Activated gamma-delta T cell treated with Interleukin-2 at 50 U/mL for 16 hours (primary cell): Measurements from ENCODE around the gene IL4R.
"Not testable (repeated sequence)": the region's sequence is repeated elsewhere in the genome, so short reads cannot be mapped to it uniquely, and the experiment has no call there.

ENCODE experiments used
- DNase-seq: peaks from one replicate; pipeline ENCODE4 v3.0.0-alpha.2; 2020

The IL4R gene

DNA sequence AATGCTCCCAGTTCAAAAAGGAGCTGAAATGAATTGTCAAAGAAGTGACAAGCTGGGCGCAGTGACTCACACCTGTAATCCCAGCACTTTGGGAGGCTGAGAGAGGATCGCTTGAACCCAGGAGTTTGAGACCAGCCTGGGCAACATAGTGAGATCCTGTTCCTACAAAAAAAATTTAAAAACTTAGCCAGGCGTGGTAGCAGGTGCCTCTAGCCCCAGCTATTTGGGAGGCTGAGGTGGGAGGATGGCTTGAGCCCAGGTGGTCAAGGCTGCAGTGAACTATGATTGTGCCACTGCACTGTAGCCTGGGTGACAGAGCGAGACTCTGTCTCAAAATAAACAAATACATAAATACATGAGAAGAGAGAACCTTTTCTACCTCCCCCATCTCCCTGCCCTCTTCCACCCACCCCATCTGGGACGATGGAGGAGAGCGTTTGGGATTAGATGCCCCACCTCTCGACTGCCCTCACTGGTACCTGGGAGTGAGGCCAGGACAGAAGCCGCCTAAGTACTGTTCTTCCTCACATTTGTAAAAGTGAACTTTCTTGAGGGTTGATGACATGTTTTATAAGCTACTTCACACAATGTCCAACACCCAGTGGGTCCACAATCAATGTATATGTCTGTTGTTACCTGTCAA lies 2.4 kb downstream of the IL4R start:
- DNase-seq, result no peak

DNA sequence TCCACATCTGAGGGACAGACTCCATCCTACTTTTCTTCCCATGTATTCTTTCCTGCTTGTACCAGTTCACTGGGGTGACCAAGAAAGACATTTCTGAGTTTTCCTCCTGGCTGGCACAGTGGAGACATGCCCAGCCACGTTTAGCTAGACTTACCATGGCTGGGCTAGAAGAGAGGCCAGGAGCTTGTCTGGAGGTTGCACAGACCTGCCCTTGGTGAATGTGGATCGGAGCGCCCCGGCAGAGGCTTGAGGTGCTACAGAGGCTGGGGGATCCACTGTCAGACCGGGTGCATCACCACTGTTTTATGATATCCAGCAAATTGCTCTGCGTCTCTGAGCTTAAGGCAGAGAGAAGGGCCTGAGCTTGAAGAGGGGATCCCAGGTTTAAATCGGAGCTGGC lies 3.5 kb downstream of the IL4R start:
- no peak for DNase-seq

GRCh38 chr16:27317738-27318391 lies 4.1 kb downstream of the IL4R start:
- no peak for DNase-seq

DNA sequence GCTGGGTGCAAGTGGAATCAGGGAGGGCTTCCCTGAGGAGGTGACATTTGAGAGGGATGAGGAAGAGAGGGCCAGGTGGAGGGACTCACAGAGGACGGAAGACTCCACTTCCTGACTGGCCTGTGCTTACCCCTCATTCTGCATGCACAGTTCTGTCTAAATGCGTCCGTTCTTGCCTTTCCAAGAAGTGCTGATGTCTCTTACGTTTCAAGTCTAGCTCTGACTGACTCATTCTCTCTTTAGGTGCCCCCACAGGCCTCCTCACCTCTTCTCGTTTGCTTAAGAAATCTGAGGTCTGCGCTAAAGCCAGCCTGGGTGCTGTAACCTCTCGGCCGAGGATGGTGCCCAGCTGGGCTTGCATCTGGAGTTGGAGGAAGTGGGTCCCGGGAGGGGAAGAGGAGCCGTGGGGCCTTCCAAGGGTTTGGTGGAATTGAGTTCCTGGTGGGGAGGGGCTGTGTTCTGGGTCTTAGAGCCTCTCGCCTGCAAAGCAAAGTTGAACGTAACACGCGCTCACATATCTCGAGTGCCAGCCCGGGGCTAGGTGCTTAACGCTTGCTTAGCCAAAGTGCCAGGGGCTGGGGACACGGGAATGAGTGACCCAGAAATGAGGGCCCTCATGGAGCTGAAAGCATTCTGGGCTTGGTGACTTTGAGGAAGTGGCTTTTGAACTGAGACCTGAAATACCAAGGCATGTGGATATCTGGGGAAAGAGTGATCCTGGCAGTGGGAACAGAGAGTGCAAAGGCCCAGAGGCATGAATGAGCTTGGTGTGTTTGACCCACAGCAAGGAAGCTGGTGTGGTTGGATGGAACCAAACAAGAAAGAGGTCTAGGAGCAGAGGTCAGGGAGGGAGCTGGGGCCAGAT lies 4.8 kb downstream of the IL4R start:
- peak; percentile 49 for DNase-seq

DNA sequence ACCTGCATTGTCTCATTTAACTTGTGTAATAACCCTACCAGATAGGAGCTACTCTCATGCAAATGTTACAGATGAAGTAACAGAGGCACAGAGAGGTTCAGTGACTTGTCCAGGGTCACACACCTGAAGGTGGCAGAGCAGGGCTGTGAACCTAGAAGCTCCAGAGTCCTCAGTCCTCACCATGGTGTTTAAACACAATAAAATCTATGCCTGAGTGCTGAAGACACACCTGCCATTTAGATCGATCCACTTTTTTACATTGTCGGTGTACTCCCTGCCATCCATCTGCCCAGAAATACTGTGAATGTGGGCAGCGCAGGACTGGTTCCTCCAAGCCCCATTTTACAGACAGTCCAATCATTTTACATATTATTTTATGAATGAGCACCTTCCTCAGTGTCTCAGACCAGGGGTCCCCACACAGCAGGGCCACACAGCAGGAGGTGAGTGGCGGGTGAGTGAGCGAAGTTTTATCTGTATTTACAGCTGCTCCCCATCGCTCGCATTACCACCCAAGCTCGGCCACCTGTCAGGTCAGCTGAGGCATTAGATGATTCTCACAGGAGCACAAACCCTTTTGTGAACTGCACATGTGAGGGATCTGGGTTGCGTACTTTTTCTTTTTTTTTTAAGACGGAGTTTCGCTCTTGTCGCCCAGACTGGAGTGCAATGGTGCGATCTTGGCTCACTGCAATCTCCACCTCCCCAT lies 5.6 kb downstream of the IL4R start:
- DNase-seq, result no peak

GRCh38 chr16:27320261-27321012 lies 6.7 kb downstream of the IL4R start:
- no peak for DNase-seq

DNA sequence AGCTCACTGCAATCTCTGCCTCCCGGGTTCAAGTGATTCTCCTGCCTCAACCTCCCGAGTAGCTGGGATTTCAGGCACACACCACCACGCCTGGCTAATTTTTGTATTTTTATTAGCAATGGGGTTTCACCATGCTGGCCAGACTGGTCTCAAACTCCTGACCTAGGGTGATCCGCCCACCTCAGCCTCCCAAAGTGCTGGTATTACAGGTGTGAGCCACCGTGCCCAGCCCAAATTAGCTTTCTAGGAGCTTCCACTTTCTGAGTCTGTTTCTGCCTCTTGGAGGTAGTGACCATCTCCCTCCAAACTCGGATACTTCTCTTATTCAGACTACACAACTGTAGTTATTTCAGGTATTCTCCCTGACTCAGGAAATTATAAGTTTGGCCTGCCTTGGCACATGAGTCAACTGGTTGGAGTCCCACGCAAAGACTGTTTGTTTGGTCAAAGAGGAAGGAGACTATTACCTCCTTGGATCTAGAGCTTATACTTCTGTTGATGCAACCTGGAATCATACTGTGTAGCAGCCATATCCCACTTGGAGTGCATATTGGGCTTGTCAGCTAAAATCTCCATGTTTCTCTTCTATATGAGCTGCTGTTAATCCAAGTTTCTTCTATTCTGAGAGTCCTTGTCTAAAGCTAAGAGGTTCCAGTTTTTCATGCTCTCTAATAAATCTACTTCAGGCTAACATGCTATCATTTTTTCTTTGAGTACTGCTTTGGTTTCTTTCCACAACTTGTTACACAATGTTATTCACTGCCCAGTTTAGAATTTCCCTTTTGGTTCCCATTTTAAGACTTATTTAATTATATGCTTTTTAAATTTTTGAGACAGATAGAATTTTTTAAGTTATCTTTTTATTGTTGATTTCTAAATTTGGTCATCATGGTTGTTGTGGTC lies 7.5 kb downstream of the IL4R start:
- no peak for DNase-seq

DNA sequence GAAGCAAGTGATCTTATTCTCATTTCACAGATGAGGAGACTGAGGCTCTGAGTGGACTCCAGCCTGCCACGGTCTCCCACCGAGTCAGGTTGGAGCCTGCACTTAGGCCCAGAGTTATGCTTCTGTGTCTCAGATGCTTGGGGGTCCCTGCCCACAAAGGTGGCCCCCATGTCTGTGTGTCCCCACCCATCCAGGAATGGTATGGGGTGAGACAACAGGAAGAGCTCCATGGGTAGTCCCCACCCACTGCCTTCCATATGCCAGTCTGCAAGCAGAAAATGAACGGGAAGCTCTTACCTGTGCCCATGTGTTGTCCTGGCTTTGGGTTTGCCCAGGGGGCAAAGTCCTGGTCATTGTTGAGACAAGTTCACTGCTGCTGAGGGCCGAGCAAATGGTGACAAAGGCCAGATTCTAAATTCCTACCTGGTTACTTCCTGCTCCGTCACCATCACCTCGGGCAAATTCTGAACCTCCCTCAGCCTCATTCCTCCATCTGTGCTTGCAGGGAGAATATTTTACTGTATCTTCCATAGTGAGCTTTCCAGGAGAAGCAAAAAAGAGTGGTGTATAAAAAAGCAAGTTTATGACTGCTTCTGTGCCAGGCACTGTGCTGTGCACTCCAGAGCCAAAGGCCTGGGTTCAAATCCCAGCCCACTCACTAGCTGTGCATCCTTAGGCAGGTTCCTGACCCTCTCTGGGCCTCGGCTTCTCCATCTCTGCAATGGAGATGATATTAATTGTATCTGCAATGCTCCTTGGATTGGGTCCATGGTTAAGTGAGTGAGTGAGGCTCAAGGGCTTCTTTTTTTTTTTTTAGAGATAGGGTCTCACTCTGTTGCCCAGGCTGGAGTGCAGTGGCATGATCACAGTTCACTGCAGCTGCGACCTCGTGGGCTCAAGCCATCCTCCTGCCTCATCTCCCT lies 9.3 kb downstream of the IL4R start:
- no peak for DNase-seq

DNA sequence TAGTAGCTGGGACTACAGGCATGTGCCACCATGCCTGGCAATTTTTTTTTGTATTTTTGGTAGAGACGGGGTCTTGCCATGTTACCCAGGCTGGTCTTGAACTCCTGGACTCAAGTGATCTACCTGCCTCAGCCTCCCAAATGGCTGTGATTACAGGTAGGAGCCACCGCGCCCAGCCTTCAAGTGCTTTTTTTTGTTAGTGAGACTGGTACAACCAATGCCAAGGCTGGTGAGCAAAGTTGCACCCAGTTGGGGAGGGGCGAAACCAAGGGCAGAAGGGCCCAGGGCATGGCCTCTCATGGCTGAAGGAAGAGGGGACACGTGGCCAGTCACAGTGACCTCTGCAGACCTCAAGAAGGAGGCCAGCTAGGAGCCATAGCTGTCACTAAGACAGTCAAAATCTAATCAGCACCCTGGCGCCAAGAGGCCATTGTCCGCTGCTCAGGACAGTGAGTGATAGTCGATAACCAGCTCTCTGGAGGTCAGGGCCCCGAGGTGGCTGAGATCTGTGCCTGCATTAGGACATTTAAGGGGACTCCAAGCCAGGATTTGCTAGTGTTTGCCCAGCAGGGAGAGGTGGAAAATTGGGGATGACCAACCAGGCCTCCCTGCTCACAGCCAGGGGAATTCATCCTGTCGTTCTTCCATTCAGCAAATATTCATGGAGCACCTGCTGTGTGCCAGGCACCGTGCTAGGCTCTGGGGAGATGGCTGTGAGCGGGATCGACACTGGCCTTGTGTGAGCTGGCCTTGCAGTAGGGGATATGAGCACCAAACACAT lies 10.2 kb downstream of the IL4R start:
- no peak for DNase-seq

DNA sequence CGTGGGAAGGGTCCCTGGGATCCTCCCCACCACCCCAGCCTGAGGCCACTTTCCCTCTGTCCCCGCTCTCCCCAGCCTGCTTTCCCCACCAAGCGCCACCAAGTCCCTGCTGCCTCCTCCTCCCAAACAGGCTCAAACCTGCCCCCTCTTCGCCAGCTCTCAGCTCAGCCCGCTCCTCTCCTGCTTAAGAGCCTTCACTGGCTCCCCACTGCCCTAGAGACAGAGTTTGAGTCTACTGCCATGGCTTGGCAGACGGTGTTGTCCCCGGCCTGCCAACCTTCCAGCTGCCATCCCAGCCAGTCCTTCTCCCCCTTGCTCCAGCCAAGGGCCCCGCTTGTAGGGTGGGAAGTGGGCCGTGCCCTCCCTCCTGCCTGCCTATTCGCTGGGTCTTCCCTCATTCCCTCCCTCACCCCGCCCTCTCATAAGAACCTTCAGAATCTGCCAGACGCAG lies 11.1 kb downstream of the IL4R start:
- no peak for DNase-seq

GRCh38 chr16:27325736-27326135 lies 12.0 kb downstream of the IL4R start:
- no peak for DNase-seq

DNA sequence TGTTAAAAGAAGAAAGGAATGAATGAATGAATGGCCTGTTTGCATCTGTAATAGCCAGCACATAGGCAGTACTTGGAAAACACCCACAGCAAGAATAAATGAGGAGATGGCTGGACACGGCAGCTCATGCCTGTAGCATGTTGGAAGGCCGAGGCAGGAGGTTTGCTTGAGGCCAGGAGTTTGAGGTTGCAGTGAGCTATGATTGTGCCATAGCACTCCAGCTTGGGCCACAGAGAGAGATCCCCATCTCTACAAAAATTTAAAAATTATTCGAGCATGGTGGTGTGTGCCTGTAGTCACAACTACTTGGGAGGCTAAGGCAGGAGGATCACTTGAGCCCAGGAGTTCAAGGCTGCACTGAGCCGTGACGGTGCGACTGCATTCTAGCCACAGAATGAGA lies 12.5 kb downstream of the IL4R start:
- no peak for DNase-seq

DNA sequence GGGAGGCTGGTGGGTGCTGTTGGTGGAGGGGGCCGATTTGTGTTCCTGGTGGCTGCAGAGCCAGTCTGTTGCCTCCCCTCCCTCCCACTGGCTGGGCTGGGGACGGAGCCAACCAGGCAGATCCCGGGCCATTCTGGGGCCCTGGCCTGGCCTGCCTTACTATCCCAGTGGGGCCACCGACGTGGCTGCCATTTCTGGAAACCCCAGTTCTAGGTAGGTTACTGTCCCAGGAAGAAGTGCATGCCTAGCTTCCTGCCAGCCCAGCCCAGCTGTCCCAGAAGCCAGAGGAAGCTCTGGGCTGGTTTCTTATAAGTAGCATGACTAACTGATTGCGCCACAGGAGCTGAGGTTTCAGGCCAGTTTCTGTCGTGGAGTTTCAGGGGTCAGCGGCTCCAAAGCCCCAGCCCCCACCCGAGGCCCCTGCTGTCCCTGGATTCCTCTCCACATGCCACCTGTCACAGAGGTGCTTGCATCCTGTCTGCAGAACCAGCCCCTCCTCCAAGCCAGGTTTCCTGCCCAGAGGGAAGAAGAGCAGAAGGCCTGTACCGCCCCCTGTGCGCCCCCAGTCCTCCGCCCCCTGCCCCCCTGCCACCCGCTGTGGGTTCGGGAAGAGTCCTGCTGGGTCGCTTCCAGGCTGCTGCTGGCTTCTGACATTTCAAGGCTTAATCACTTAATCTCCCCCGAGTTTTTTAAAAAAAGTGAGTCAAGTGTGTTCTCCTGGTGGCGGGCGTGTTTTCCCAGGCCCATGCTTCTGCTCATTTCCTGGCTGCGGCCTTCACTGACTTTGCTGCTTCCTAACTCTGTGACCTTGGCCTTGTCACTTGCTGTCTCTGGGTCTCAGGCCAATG lies 13.2 kb downstream of the IL4R start:
- DNase-seq, result no peak

- no peak for DNase-seq
Measured at GRCh38 chr16:27327586-27327915, 13.8 kb downstream of the IL4R start.

- no peak for DNase-seq
Measured at GRCh38 chr16:27328937-27329336, 15.2 kb downstream of the IL4R start.

- not testable (repeated sequence) for DNase-seq
Measured at GRCh38 chr16:27329376-27330079, 15.8 kb downstream of the IL4R start.

DNA sequence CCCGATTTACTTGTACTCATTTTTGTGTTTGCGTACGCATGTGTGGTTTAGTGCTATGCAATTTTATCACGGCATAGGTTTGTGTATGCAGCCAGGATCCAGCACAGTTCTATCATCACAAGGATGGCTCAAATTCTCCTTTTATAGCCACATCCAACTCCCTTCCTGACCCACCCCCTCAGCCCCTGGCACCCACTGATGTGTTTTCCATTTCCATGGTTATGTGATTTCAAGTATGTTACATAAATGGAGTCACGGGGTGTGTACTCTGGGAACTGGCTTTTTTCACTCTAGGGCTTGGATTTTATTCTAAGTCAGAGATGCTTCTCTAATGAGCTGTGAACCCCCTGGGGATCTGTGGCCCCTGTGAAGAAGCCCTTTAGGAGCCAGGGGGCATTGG lies 16.8 kb downstream of the IL4R start:
- no peak for DNase-seq

- DNase-seq, result no peak
Measured at GRCh38 chr16:27332105-27332504, 18.3 kb downstream of the IL4R start.
